Progenitor cell of endocrine pancreas (in vitro differentiated cells): ENCODE measurements around the gene SALL1. TPM values are rescaled to one million over a fixed set of nuclear protein-coding genes. Genes with fewer than 3 reads are reported as not detected.

Source experiments
- DNase-seq: peaks from one replicate; pipeline ENCODE4 v3.0.0; 2021; ENCODE audit warnings: low spot score; ENCODE audit not compliant: unreplicated experiment
- H3K27ac Mint-ChIP-seq: 2 replicates; pipeline ENCODE4 v1.8.0; 2021; ENCODE audit warnings: mild to moderate bottlenecking, moderate library complexity, mixed read lengths
- H3K27me3 Mint-ChIP-seq: 2 replicates; pipeline ENCODE4 v1.8.0; 2021; ENCODE audit warnings: mixed read lengths
- H3K36me3 Mint-ChIP-seq: 2 replicates; pipeline ENCODE4 v1.8.0; 2022; ENCODE audit warnings: mixed read lengths; ENCODE audit not compliant: insufficient read depth
- H3K4me1 Mint-ChIP-seq: 2 replicates; pipeline ENCODE4 v1.8.0; 2021; ENCODE audit warnings: low read depth, mixed read lengths
- H3K4me3 Mint-ChIP-seq: 2 replicates; pipeline ENCODE4 v1.8.0; 2021; ENCODE audit warnings: low read depth, mild to moderate bottlenecking, moderate library complexity, mixed read lengths
- H3K9me3 Mint-ChIP-seq: 2 replicates; pipeline ENCODE4 v1.8.0; 2021; ENCODE audit warnings: low read depth, mixed read lengths
- CTCF ChIP-seq: fragments of 200-600 bp; sonication (generic); IDR thresholded peaks from one replicate; pipeline ENCODE4 v1.5.0; 2021; ENCODE audit warnings: antibody characterized with exemption, mild to moderate bottlenecking; ENCODE audit not compliant: unreplicated experiment
- total RNA-seq: library from RNA; stranded (reverse); gene quantifications from 2 replicates; pipeline ENCODE4 v1.2.1, GENCODE V29; 2021

SALL1 gene
- total RNA-seq, 1 donor from 2014 or later = 11.0 TPM

- no peak overlapping the region for H3K4me3 Mint-ChIP-seq
- DNase-seq = no peak
- H3K27ac Mint-ChIP-seq = no peak overlapping the region
- peaks cover 3% of the 10 kb centered on the region for H3K9me3 Mint-ChIP-seq
- no peak for TF ChIP-seq CTCF
- H3K27me3 Mint-ChIP-seq = peaks cover 73% of the 10 kb centered on the region
- H3K4me1 Mint-ChIP-seq = no peaks in the 10 kb centered on the region
- H3K36me3 Mint-ChIP-seq = no peaks in the 10 kb centered on the region
These were observed 13.0 kb upstream of the SALL1 start for GRCh38 chr16:51163894-51164566.

- no peak overlapping the region for H3K27ac Mint-ChIP-seq
- H3K4me3 Mint-ChIP-seq = no peak overlapping the region
- no peaks in the 10 kb centered on the region for H3K36me3 Mint-ChIP-seq
- no peak for DNase-seq
- no peak for TF ChIP-seq CTCF
- peaks cover 3% of the 10 kb centered on the region for H3K9me3 Mint-ChIP-seq
- no peaks in the 10 kb centered on the region for H3K4me1 Mint-ChIP-seq
- H3K27me3 Mint-ChIP-seq = peaks cover 74% of the 10 kb centered on the region
These were observed 12.3 kb upstream of the SALL1 start for GRCh38 chr16:51163366-51163765.

- no peak overlapping the region for H3K4me3 Mint-ChIP-seq
- no peaks in the 10 kb centered on the region for H3K36me3 Mint-ChIP-seq
- peaks cover 74% of the 10 kb centered on the region for H3K27me3 Mint-ChIP-seq
- TF ChIP-seq CTCF = no peak
- peaks cover 3% of the 10 kb centered on the region for H3K9me3 Mint-ChIP-seq
- H3K27ac Mint-ChIP-seq = no peak overlapping the region
- DNase-seq = no peak
- no peaks in the 10 kb centered on the region for H3K4me1 Mint-ChIP-seq
These were observed 10.5 kb upstream of the SALL1 start for GRCh38 chr16:51161440-51162195.

GRCh38 chr16:51159865-51160264, 8.8 kb upstream of the SALL1 start:
- TF ChIP-seq CTCF = no peak
- DNase-seq = no peak
- Mint-ChIP-seq H3K27ac (no peak overlapping the region), H3K9me3 (peaks cover 3% of the 10 kb centered on the region), H3K4me1 (peaks cover 6% of the 10 kb centered on the region), H3K4me3 (no peak overlapping the region), H3K27me3 (peaks cover 81% of the 10 kb centered on the region), H3K36me3 (no peaks in the 10 kb centered on the region)

GRCh38 chr16:51159296-51159695, 8.2 kb upstream of the SALL1 start:
- H3K27ac Mint-ChIP-seq = no peak overlapping the region
- H3K4me1 Mint-ChIP-seq = peaks cover 8% of the 10 kb centered on the region
- DNase-seq = no peak
- peaks cover 3% of the 10 kb centered on the region for H3K9me3 Mint-ChIP-seq
- TF ChIP-seq CTCF = no peak
- no peak overlapping the region for H3K4me3 Mint-ChIP-seq
- H3K27me3 Mint-ChIP-seq = peaks cover 82% of the 10 kb centered on the region
- no peaks in the 10 kb centered on the region for H3K36me3 Mint-ChIP-seq
